ENCODE results near the gene MED13L. TPM values are rescaled to one million over a fixed set of nuclear protein-coding genes. Genes with fewer than 3 reads are reported as not detected.

The MED13L gene
- total RNA-seq, 4 donors from 2014 or later = 173 to 222 (median 192) TPM

DNA sequence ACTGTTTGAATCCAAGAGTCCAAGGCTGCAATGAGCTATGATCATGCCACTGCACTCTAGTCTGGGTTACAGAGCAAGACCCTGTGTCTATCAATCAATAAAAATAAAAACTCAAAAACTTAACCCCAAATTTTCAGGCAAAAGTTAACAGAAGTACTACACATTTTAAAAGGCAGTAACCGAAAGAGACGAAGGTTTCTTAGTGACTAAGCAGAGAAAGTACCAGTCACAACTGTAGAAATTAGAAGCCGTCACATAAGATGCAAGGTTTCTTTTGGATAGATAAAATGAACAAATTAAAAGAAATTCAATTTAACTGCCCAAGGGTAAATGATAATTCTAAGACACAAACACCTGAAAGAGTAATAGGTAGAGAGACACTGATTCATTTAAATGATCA lies 103.5 kb downstream of the MED13L start:
- no peak for TF ChIP-seq EP300 (IDR thresholded peaks at IDR 0.05)
- no peak for TF ChIP-seq POLR2A (IDR thresholded peaks at IDR 0.05)
- no peak for TF ChIP-seq POLR2AphosphoS5 (IDR thresholded peaks at IDR 0.05)
- TF ChIP-seq, protein P1, sequence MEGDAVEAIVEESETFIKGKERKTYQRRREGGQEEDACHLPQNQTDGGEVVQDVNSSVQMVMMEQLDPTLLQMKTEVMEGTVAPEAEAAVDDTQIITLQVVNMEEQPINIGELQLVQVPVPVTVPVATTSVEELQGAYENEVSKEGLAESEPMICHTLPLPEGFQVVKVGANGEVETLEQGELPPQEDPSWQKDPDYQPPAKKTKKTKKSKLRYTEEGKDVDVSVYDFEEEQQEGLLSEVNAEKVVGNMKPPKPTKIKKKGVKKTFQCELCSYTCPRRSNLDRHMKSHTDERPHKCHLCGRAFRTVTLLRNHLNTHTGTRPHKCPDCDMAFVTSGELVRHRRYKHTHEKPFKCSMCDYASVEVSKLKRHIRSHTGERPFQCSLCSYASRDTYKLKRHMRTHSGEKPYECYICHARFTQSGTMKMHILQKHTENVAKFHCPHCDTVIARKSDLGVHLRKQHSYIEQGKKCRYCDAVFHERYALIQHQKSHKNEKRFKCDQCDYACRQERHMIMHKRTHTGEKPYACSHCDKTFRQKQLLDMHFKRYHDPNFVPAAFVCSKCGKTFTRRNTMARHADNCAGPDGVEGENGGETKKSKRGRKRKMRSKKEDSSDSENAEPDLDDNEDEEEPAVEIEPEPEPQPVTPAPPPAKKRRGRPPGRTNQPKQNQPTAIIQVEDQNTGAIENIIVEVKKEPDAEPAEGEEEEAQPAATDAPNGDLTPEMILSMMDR (IDR thresholded peaks at IDR 0.05) = no peak
- no peak for ATAC-seq
- no peaks in the 10 kb centered on the region for H3K9me3 ChIP-seq
- no peaks in the 10 kb centered on the region for H3K36me3 ChIP-seq
- H3K4me1 ChIP-seq = peaks cover 8 to 54% (median 9%) of the 10 kb centered on the region in 3 donors
- no peak overlapping the region for H3K4me3 ChIP-seq
- WGBS, 2 donors (ENCODE audit: low coverage in 1 of 2) = 89 to 93% methylated on average over 3 of the region's 3 CpGs
- H3K27ac ChIP-seq = no peak overlapping the region
- no peaks in the 10 kb centered on the region for H3K27me3 ChIP-seq

DNA sequence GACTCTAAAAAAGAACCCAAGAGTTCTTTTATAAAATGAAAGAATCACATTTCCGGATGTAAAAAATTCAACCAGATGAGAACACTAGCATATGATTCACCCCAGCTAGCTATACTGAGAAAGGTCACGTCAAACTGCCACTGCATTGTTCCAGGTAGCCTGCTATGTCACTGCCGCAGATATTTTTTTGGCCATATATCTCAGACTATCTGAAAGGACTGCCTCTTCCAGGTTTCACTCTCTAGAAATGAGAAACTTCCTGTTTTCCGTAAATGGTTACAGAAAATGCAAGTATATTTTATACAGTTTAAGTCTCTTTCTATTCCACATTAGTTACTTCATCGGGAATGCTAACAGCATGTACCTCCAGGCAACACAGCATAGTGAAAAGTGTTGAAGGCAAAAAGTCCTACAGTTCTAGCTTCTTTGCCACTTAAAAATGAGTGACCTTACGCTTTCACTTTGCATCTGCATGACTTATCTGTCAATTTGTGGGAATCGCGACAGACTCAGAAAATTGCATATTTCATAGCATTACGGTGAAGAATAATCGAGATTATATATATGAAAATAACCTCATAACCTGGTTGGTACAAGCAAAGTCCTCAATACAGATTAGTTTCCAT lies 105.2 kb downstream of the MED13L start:
- TF ChIP-seq, protein P1 (IDR thresholded peaks at IDR 0.05) = no peak
- TF ChIP-seq POLR2AphosphoS5 (IDR thresholded peaks at IDR 0.05) (no peak), EP300 (IDR thresholded peaks at IDR 0.05) (no peak), POLR2A (IDR thresholded peaks at IDR 0.05) (no peak)
- no peak for ATAC-seq
- Histone ChIP-seq H3K4me1 (peaks cover 8 to 50% (median 9%) of the 10 kb centered on the region in 3 donors), H3K9me3 (no peaks in the 10 kb centered on the region), H3K4me3 (no peak overlapping the region), H3K27ac (no peak overlapping the region), H3K36me3 (no peaks in the 10 kb centered on the region), H3K27me3 (no peaks in the 10 kb centered on the region)
- 61 to 71% methylated on average over 10 of the region's 10 CpGs for whole genome bisulfite sequencing, 2 donors (ENCODE audit: low coverage in 1 of 2)

DNA sequence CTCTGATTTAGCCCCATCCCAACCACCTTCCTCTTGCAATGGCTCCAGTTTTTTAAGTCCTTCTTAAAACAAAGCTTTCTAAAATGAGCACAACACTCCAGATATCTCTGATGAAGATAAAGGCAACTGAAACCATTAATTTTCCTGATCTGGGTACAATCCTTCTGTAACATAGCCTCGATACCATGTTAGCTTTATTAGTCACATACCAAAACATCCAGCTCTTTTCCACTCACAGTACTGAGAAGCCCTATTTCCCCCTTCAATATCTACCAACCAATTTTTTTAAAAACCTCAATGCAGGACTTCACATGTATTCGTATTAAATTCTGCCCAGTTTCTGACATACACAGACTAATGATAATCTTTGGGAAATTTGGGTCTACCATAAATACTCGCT lies 105.9 kb downstream of the MED13L start:
- H3K27ac ChIP-seq = no peak overlapping the region
- H3K36me3 ChIP-seq = no peaks in the 10 kb centered on the region
- 54 to 69% methylated on average over 3 of the region's 3 CpGs for WGBS, 2 donors (ENCODE audit: low coverage in 1 of 2)
- H3K4me3 ChIP-seq = no peak overlapping the region
- no peak for ATAC-seq
- peaks cover 8 to 47% (median 12%) of the 10 kb centered on the region in 3 donors for H3K4me1 ChIP-seq
- no peaks in the 10 kb centered on the region for H3K27me3 ChIP-seq
- TF ChIP-seq EP300 (IDR thresholded peaks at IDR 0.05) (no peak), POLR2A (IDR thresholded peaks at IDR 0.05) (no peak), POLR2AphosphoS5 (IDR thresholded peaks at IDR 0.05) (no peak)
- TF ChIP-seq, protein P1 (IDR thresholded peaks at IDR 0.05) = no peak
- no peaks in the 10 kb centered on the region for H3K9me3 ChIP-seq

DNA sequence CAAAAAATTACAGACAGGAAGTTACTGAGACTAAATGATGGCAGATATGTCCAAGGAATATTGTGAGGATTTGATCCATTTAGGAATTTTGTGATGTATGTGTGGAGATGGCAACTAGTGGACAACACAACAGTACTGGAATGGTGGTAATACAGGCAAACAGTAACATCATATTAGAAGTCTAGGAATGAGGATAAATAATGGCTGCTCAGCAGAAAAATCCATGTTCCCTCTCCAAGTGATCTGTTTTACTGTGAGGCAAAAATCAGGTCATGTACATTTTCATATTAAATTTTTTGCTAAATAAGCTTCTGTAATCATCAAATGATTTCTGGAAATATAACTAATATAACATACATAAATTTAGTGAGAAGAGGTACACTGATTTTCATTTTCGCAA lies 108.4 kb downstream of the MED13L start:
- H3K27me3 ChIP-seq = no peaks in the 10 kb centered on the region
- H3K9me3 ChIP-seq = no peaks in the 10 kb centered on the region
- no peak for ATAC-seq
- 92 to 100% methylated on average over 1 of the region's 1 CpG for whole genome bisulfite sequencing, 2 donors (ENCODE audit: low coverage in 1 of 2)
- no peak overlapping the region for H3K27ac ChIP-seq
- no peak overlapping the region for H3K4me3 ChIP-seq
- no peaks in the 10 kb centered on the region for H3K36me3 ChIP-seq
- no peak for TF ChIP-seq POLR2A (IDR thresholded peaks at IDR 0.05)
- TF ChIP-seq POLR2AphosphoS5 (IDR thresholded peaks at IDR 0.05) = no peak
- TF ChIP-seq, protein P1 (IDR thresholded peaks at IDR 0.05) = no peak
- TF ChIP-seq EP300 (IDR thresholded peaks at IDR 0.05) = no peak
- peaks cover 13 to 63% (median 19%) of the 10 kb centered on the region in 3 donors for H3K4me1 ChIP-seq

DNA sequence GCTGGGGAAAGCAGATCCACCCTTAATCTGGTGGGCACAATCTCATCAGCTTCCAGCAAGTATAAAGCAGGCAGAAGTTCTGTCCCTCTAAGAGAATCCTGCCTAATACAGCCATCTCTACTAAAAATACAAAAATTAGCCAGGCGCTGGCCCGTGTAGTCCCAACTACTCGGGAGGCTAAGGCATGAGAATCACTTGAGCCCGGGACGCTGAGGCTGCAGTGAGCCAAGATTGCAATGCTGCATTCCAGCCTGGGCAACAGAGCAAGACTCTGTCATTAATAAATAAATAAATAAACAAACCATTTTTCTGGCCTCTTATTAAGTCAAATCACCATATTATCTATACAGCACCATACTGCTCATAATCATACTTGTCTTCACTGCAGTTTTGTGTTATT lies 111.2 kb downstream of the MED13L start:
- no peaks in the 10 kb centered on the region for H3K27me3 ChIP-seq
- H3K27ac ChIP-seq = no peak overlapping the region
- no peak for TF ChIP-seq EP300 (IDR thresholded peaks at IDR 0.05)
- TF ChIP-seq, protein P1 (IDR thresholded peaks at IDR 0.05) = no peak
- no peak for TF ChIP-seq POLR2A (IDR thresholded peaks at IDR 0.05)
- no peak for TF ChIP-seq POLR2AphosphoS5 (IDR thresholded peaks at IDR 0.05)
- H3K9me3 ChIP-seq = no peaks in the 10 kb centered on the region
- ATAC-seq = no peak
- 46 to 68% methylated on average over 4 to 5 of the region's 5 CpGs for WGBS, 2 donors (ENCODE audit: low coverage in 1 of 2)
- H3K4me3 ChIP-seq = no peak overlapping the region
- peaks cover 10 to 68% (median 12%) of the 10 kb centered on the region in 3 donors for H3K4me1 ChIP-seq
- no peaks in the 10 kb centered on the region for H3K36me3 ChIP-seq
